Measurements from ENCODE around the gene TNS3.
A peak's percentile ranks its signal among the peaks of the same experiment; 100 is the strongest.
"Not testable (repeated sequence)": the region's sequence is repeated elsewhere in the genome, so short reads cannot be mapped to it uniquely, and the experiment has no call there.

Gene TNS3

DNA sequence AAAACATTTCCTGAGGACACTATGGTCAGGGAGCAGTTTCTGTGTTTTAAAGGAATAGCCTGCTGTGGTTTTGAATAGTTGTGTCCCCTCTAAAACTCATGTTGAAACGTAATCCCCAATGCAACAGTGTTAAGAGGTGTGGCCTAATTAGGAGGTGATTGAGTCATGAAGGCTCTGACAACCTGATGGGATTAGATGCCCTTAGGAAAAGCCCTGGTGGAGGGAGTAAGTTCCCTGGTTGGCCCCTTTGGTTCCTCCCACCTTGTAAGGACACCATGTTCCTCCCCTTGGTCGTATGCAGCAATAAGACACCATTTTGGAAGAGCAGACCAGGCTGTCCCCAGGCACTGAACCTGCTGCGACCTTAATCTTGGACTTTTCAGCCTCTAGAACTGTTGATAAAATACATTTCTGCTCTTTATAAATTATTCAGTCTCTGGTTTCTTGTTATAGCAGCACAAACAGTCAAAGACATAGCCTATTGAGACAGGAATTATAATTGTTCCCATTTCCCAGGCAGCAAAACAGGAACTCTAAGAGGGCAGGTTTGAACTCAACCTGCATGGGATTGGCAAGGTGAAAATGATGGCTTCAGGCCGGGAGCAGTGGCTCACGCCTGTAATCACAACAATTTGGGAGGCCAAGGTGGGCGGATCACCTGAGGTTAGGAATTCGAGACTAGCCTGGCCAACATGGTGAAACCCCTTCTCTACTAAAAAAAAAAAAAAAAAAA, 20.5 kb upstream of the TNS3 start:
- no peak for DNase-seq

DNA sequence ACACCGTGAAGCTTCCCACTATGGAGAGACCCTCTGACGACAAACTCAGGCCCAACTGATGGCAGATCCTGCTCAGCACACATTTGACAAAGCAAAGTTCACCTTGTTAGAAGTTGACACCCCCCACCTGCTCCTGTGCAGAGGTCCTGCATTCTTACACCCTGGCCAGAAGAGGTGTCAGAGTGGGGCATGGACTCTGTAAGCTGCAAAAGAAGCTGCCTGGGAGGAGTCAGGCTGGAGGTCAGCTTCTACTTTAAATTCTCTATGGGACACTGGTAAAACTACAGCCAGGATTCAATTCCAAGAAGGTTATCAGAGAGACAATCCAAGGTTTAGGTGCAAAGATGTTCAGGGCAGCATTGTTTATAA, 20.0 kb upstream of the TNS3 start:
- no peak for DNase-seq

DNA sequence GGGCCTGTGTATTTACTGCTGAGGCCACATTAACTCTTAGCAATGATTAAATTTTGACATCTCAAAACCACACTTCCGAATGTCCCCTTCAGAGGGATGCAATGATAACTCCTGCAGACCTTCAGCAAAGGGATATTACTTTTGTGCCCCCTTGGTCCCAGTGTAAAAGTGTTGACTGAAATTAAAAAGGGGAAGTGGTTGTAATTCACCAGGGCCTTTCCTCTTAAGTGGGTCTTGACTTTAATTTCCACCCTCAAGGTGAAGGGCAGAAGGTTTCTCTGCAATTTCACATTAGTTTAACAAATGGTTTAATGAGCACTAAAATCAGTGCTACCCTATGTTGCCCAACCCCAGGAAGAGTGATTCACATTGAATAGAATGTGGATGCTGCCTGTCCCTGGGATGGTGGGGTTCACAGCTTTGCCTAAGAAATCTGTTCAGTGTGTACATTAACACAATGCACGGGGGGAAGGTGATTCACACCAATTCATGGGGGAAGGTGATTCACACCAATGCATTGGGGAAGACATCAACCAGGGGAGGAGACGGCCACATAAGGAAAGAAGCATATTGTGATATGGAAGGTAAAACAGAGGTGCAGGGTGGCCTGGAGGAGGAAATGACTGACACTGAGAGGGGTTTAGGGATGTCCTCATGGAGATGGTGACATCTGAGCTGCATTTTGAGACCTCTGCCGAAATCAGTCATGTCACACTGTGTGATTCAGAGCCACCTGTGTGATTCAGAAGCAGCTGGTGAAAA, 19.4 kb upstream of the TNS3 start:
- no peak for DNase-seq

DNA sequence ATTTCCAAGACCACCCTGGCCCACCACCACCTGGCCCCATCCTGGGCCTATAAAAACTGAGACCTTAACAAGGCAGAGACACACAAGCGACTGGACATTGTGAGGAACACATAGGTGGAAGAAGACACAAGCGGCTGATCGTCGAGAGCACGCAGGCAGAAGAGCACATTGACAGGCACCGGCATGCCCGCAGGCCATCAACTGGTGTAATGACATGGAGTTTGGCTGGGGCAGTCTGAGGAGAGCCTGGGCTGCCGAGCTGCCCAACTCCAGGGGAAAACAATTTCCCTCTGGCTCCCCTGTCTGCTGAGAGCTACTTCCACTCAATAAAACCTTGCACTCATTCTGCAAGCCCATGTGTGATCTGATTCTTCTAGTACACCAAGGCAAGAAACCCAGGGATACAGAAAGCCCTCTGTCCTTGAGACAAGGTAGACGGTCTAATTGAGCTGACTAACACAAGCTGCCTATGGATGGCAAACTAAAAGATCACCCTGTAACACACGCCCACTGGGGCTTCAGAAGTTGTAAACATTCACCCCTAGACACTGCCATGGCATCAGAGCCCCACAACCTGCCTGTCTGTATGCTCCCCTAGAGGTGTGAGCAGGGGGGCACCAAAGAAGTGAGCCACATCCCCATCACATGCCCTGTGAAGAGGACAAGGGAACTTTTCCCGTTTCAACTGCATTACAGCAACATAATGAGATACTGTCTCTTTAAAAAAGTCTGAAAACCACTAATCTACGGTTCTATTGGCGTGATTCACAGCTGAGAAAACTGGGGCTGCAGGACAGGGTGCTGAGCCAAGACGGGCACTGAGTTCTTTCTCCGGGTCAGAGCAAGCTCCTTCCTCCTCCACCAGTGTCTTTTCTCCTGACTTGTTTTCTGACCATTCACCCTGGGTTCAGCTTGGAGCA, 18.5 kb upstream of the TNS3 start:
- DNase-seq, result no peak

DNA sequence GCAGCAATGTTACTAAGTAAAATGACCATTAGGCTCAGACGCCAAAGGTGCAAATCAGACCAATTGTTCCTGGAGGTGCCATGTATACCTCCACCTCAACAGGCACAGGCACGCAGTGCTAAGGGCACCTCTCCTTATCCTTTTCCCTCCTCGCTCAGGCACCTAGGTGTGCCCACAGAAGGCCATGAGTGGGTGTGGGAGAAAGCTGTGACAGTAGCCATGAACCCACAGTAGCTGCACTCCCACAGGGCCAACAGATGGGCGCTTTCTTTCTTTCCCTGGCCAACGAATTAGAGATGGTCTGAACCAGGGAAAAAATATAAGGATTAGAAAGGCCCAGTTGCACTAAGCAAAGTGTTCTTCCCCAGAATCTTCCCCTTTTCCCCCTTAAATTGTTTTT, 15.5 kb upstream of the TNS3 start:
- no peak for DNase-seq

DNA sequence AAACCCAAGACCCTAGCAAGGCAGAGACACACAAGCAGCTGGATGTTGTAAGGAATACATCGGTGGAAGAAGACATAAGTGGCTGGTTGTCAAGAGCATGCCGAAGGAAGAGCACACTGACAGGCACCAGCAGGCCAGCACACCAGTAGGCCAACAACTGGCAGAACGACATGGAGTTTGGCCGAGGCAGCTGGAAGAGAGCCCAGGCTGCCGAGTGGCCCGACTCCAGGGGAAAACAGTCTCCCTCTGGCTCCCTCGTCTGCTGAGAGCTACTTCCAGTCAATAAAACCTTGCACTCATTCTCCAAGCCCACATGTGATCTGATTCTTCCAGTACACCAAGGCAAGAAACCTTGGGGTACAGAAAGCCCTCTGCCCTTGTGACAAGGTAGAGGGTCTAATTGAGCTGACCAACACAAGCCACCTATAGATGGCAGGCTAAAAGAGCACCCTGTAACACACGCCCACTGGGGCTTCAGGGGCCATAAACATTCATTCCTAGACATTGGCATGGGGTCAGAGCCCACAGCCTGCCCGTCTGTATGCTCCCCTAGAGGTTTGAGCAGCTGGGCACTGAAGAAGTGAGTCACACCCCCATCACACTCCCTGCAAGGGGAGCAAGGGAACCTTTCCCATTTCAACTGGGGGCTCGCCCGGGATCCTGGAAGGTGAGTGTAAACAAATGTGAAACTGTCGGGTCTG, 14.7 kb upstream of the TNS3 start:
- no peak for DNase-seq

DNA sequence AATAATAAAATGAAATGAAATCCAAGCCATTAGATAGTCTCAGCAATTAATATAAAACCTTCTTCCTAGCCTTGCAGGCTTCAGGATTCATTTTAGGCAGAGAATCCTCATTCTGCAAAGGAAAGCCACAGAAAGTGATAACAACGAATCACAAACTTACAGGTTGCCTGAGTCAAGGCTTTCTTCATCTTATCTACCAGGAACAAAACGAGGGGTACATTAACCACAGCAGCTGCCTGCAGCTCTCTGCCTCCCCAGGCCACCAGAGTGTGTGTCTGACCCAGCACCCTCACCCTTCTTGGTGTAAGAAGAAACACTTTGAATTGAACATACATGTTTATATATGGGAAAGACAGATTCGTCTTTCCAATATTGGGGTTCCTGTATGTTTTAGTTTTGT, 12.5 kb upstream of the TNS3 start:
- no peak for DNase-seq

DNA sequence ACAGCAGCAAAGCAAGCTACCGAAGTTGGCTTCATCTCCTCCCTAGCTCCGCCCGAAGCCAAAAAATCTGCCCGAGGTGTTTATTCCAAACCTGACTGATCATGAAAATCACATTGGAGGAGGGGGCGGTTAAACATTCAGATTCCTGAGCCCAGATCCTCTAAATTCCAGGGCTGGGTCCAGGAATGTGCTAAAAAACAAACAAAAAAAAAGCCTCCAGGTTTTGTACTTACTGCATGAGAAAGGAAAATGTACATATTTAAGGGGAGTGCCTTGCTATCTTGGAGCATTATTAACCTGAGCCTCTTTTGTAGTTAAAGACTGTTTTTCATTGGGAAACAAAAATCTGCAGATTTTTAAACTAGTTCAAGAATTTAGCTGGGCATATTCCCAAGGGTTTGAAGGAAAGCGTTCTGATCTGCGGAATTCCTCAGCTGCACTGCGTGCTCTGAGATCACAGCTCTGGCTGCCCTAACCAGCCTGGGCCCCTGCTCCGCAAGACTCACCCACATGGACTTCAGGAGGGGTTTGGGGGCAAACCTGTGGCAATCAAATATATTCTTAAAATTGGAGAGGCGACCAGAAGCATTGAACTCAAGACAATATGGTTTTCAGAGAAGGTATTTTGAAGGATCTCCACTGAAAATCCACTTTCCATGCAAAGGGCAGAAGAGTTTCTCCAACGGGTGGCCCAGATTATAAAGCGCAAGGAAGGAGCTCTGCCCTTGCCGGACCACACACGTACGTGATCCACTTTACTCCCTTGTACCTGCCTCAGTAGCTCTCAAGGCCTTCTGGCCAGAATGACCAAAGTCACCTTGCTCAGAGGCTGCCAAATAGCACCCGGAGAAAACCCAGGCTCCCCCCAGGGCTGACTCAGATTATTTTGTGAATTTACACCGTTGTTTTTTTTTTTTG, 10.0 kb upstream of the TNS3 start:
- no peak for DNase-seq

DNA sequence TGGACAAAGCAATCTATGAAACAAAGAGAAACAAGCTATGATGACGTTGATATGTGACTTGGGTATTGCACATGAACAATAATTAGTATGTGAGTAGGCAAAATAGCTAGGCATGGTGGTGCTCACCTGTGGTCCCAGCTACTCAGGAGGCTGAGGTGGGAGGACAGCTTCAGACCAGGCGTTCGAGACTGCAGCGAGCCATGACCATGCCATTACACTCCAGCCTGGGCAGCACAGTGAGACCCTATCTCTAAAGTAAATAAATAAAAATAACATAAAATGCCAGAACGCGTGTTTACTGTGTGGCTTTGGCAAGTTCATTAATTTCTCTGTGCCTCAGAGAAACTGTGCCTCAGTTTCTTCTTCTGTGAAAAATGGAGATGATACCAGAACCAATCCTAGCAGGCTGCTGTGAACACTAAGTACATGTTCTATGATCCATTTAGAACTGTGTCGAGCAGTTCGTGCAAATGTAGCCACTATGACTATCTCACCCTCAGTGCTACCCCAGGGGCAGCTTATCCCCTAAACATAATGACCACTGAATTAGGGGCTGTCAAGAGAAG, 9.3 kb upstream of the TNS3 start:
- no peak for DNase-seq

DNA sequence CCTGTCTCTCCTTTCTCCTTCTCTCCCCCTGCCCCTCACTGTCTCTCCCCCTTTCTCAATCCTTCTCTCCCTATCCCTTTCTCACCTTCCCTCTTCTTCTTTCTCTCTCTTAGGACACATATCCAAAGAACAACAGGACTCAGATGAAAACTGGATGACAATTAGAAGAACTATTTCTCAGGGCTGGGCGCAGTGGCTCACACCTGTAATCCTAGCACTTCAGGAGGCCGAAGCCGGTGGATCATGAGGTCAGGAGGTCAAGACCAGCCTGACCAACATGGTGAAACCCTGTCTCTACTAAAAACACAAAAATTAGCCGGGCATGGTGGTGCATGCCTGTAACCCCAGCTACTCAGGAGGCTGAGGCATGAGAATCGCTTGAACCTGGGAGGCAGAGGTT, 8.3 kb upstream of the TNS3 start:
- not testable (repeated sequence) for DNase-seq

DNA sequence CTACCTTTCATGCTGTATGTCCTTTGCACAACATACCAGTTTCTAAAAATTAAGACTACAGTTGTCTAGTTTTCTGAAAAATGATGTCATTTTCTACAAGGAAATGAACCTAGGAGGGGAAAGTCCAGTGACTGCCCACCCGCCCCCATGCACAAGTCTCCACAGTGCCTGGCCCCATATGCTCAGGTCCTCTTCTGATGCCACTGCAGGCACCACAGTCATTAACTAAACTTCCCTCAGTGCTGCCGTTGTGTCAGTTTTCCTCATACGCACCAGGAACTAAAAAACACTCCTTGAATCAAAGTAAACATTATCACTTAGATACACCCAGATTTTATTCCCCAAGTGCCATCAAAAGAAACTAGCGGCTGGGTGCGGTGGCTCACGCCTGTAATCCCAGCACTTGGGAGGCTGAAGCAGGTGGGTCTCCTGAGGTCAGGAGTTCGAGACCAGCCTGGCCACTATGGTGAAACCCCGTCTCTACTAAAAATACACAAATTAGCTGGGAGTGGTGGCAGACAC, 6.9 kb upstream of the TNS3 start:
- DNase-seq, result peak; percentile 28

DNA sequence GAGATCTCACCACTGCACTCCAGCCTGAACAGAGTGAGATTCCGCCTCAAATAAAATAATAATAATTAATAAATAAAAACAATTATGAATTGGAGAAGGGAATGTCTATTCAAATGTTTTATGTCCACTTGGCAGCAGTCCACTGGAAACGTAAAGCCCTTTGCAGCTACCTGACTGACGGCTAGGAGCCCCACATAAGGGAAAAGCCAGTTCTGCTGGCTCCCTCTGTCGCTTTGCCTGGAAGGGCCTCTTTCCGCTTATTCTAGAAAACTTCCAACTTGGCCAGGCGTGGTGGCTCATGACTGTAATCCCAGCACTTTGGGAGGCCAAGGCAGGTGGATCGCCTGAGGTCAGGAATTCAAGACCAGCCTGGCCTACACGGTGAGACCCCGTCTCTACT, 6.1 kb upstream of the TNS3 start:
- no peak for DNase-seq

DNA sequence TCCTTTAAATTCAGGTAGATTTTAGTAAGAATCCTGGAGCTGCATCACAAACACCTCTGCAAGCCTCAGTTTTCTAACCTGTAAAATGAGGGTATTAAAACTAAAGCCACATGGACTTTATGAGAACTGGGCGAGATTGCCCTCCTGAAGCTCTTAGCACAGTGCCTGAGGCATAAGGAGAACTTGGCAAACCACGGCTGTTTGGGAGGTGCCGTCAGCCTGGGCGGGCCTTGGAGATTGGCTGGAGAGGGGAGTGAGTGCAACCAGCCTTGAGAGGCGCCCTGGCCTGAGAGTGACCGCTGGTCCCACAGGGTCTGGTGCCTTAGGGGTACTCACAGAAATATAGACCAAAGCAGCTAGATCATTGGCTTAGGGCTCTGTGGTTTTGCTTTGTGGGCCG, 5.4 kb upstream of the TNS3 start:
- no peak for DNase-seq

DNA sequence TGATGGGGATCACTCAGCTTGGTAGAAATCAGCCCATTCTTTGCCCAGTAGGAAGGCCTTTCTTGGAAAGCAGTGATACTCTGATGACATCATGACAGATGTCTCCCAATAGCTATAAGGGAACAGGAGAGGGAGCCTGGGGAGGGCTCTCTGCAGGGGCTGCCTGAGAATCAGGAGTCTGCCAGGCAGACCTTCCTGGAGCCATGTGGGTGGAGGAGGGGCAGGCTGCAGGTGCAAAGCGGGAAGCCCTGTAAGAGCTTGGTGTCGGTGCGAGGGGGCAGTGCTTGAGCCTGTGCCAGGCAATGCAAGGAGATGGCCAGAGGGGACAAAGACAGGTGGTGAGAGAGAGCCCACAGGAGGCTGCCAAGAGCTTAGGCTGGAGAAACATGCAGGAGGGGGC, 5.0 kb upstream of the TNS3 start:
- DNase-seq, result no peak

DNA sequence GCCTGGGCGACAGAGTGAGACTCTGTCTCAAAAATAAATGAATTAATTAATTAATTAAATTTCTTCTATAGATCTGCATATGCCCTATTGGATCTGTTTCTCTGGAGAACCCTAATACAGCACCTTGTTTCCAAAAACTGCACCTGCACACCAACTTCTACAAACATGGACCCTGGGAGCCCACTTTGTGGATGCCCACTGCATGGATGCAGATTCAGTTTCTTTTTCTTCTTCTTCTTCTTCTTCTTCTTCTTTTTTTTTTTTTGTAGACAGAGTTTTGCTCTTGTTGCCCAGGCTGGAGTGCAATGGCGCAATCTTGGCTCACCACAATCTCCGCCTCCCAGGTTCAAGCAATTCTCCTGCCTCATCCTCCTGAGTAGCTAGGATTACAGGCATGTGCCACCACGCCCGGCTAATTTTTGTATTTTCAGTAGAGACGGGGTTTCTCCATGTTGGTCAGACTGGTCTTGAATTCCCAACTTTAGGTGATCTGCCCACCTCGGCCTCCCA, 4.3 kb upstream of the TNS3 start:
- DNase-seq, result not testable (repeated sequence)

DNA sequence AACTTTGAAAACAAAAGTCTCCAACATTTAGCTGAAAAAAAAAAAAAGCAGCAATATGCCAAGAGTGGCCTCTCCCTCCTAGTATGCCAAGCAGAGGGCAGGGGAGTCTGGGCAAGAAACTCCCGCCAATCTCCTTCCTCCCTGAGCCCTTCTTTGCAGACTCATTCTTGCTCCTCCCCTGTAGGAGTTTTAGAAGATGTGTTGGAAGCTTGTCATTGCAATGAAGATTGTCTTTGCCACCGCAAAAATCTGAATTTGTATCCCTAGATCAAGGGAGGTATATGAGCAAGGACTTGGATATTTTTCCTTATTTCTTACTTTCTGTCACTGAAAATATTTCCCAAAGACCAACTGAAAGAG, 2.6 kb upstream of the TNS3 start:
- DNase-seq, result no peak

DNA sequence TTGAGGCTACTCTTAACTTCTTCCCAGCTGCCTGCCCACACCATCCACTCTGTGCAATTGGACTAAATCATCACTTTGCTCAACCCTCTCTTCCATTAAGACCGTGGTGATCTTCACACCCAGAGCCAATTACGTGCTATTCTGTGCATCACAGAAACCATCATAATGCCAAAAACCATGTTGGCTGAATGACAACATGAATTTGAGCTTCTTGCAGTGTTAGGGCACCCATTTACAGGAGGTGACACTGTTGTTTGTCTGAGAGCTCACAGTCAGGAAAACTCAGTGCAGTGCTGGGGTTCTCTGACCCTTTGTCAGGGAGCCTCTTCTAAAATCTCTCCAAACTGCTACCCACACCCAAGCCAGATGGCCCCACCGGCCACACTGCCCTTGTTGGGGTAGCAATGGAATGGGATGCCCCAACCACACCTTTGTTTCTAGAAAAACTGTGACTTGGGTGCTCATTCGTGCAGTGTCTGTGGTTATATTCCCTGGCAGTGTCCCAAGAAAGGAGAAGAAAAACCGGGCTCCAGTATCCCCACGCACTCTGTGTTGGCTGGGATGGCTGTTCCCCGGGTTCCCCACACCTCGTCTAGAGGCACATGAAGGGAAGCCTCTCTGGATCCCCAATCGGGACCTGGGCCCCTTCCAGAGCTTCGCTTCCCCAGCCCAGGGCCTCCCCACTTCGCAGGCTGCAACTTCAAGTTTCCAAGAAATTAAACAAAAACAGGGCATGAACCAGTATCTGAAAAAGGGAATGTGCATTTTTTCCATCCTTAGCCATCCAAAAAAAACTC, 2.0 kb upstream of the TNS3 start:
- no peak for DNase-seq

DNA sequence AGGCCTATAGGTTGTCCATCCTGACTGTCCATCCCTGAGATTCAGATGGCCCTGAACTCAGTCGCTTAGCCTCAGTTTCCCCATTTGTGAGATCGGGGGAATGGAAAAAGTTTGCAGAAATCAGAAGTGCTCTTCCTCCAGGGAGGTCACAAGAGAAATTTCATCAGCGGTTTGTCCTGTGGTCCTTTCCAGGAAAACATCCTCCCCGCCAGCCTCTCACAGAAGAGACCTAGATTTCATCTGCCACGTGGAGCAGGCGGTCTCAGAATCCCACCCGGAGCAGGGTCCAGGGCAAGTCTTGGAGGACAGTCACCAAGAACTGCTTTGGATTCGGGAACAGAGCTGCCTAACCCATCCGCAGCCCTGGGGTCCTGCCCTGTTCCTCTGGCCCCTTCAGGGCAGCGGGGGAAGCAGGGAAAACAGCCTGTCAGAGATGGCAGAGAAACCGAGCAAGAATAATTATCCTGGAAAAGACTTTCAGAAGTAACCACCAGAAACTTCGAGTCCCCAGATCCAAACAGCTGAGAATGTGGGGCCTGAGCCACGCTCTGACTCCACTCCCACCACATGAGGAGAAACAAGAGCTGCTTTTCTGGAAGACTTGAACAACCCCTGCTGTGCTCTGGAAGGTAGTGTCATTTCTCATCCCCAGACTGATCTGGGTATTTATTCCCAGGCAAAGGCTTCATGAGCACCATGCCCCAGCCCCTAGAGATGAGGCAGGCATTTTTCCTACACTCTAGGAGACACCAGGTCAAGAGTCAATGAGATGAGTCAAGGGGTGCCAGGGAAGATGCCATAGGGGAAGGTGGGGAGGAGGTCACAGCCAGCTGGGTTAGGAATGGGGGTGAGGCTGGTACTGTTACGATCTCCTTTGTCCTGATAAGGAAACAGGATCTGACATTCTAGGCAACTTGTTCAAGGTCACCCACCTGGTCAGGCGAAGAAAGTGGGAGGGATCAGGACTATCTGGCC, 1.1 kb upstream of the TNS3 start:
- DNase-seq, result no peak

DNA sequence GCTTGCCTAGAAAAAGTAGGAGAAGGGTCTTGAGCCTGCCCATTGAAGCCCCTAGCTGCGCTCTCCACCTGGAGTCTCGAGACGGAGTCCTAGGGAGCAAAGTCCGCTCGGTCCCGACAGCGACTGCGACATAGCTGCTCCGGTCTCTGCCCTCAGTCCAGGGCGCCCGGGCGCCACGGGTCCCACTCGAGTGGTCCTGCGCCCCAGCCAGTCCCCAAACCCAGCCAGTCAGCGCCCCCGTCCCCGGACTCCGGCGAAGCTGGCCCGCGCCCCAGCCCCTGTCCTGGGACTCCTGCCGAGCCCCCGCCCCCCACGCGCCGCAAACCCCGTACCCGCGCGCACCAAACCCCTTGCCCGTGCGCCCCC, 490 bp downstream of the TNS3 start:
- DNase-seq, result no peak

All from DMS153 (cell line).